K562 (cell line): ENCODE results near the gene ANTXRL. TPM values are rescaled to one million over a fixed set of nuclear protein-coding genes. Genes with fewer than 3 reads are reported as not detected.

ENCODE experiments used
- ATF3 ChIP-seq, 2 experiments: fragments of 450-650 bp in 1 of 2; sonication (generic) in 1 of 2; formaldehyde crosslinking in 1 of 2; IDR thresholded peaks in 1 of 2; conservative IDR thresholded peaks in 1 of 2; 2 replicates each; pipeline versions ENCODE4 v1.6.1 to v1.8.1; 2016 to 2023; ENCODE audit warnings: mild to moderate bottlenecking in 2 of 2, moderate library complexity in 2 of 2, inconsistent platforms in 1 of 2, missing genetic modification reagents in 1 of 2
- HBP1 ChIP-seq: fragments of 450-650 bp; formaldehyde crosslinking; IDR thresholded peaks from 2 replicates; pipeline ENCODE4 v1.4.0; 2022; ENCODE audit warnings: missing genetic modification characterization
- MED1 ChIP-seq: sonication (generic); formaldehyde crosslinking; IDR thresholded peaks from 2 replicates; pipeline ENCODE4 v1.8.1; 2023; ENCODE audit warnings: missing genetic modification reagents, borderline replicate concordance
- SREBF2 ChIP-seq: sonication (generic); formaldehyde crosslinking; IDR thresholded peaks from 2 replicates; pipeline ENCODE4 v1.4.0; 2020; ENCODE audit warnings: mild to moderate bottlenecking, missing genetic modification reagents
- TGIF2 ChIP-seq: sonication (generic); formaldehyde crosslinking; IDR thresholded peaks from 2 replicates; pipeline ENCODE4 v1.8.1; 2022; ENCODE audit warnings: mild to moderate bottlenecking, missing genetic modification reagents, moderate library complexity
- ZC3H8 ChIP-seq: fragments of 450-650 bp; IDR thresholded peaks from 2 replicates; pipeline ENCODE4 v1.6.1; 2017
- polyA plus RNA-seq, 8 experiments: library from polyadenylated mRNA; depleted of rRNA in 4 of 8; stranded (reverse) in 5 of 8; unstranded in 3 of 8; fragments of >200 nt; fragmentation: Nextera tagmentation in 2 of 8; fragmentation: Illumina TruSeq in 1 of 8; extraction: Ambion mirVana in 2 of 8; extraction: Trizol in 1 of 8; gene quantifications; 2 replicates each; pipeline versions ENCODE4 v1.2.1 to v1.2.3, GENCODE V29; 2011 to 2014; ENCODE audit warnings: inconsistent platforms in 1 of 8, missing spikeins in 1 of 8
- total RNA-seq, 7 experiments: library from RNA; depleted of rRNA in 6 of 7; stranded (reverse); fragments of >200 nt in 6 of 7; fragmentation: Illumina TruSeq in 2 of 7; extraction: Trizol in 2 of 7; gene quantifications; 2 replicates each; pipeline versions ENCODE4 v1.2.1 to v1.2.3, GENCODE V29; 2011 to 2021; ENCODE audit warnings: low replicate concordance in 1 of 7
- TF ChIP-seq, protein P1 (sequence below): fragments of 450-650 bp; IDR thresholded peaks from 2 replicates; pipeline ENCODE4 v1.6.1; 2016; ENCODE audit warnings: mild to moderate bottlenecking, moderate library complexity
- TF ChIP-seq, protein P2 (sequence below): fragments of 450-650 bp; formaldehyde crosslinking; IDR thresholded peaks from 2 replicates; pipeline ENCODE4 v1.4.0; 2022; ENCODE audit warnings: missing genetic modification characterization
- TF ChIP-seq, protein P3 (sequence below): fragments of 450-650 bp; formaldehyde crosslinking; conservative IDR thresholded peaks from 2 replicates; pipeline ENCODE4 v1.4.0; 2022; ENCODE audit warnings: mild to moderate bottlenecking, missing genetic modification characterization

ANTXRL gene
- total and polyA plus RNA-seq, 9 of the 15 experiments (the other 6 are each of a cell fraction or from before 2014, with no cell fraction given), result not detected

- TF ChIP-seq, protein P1, sequence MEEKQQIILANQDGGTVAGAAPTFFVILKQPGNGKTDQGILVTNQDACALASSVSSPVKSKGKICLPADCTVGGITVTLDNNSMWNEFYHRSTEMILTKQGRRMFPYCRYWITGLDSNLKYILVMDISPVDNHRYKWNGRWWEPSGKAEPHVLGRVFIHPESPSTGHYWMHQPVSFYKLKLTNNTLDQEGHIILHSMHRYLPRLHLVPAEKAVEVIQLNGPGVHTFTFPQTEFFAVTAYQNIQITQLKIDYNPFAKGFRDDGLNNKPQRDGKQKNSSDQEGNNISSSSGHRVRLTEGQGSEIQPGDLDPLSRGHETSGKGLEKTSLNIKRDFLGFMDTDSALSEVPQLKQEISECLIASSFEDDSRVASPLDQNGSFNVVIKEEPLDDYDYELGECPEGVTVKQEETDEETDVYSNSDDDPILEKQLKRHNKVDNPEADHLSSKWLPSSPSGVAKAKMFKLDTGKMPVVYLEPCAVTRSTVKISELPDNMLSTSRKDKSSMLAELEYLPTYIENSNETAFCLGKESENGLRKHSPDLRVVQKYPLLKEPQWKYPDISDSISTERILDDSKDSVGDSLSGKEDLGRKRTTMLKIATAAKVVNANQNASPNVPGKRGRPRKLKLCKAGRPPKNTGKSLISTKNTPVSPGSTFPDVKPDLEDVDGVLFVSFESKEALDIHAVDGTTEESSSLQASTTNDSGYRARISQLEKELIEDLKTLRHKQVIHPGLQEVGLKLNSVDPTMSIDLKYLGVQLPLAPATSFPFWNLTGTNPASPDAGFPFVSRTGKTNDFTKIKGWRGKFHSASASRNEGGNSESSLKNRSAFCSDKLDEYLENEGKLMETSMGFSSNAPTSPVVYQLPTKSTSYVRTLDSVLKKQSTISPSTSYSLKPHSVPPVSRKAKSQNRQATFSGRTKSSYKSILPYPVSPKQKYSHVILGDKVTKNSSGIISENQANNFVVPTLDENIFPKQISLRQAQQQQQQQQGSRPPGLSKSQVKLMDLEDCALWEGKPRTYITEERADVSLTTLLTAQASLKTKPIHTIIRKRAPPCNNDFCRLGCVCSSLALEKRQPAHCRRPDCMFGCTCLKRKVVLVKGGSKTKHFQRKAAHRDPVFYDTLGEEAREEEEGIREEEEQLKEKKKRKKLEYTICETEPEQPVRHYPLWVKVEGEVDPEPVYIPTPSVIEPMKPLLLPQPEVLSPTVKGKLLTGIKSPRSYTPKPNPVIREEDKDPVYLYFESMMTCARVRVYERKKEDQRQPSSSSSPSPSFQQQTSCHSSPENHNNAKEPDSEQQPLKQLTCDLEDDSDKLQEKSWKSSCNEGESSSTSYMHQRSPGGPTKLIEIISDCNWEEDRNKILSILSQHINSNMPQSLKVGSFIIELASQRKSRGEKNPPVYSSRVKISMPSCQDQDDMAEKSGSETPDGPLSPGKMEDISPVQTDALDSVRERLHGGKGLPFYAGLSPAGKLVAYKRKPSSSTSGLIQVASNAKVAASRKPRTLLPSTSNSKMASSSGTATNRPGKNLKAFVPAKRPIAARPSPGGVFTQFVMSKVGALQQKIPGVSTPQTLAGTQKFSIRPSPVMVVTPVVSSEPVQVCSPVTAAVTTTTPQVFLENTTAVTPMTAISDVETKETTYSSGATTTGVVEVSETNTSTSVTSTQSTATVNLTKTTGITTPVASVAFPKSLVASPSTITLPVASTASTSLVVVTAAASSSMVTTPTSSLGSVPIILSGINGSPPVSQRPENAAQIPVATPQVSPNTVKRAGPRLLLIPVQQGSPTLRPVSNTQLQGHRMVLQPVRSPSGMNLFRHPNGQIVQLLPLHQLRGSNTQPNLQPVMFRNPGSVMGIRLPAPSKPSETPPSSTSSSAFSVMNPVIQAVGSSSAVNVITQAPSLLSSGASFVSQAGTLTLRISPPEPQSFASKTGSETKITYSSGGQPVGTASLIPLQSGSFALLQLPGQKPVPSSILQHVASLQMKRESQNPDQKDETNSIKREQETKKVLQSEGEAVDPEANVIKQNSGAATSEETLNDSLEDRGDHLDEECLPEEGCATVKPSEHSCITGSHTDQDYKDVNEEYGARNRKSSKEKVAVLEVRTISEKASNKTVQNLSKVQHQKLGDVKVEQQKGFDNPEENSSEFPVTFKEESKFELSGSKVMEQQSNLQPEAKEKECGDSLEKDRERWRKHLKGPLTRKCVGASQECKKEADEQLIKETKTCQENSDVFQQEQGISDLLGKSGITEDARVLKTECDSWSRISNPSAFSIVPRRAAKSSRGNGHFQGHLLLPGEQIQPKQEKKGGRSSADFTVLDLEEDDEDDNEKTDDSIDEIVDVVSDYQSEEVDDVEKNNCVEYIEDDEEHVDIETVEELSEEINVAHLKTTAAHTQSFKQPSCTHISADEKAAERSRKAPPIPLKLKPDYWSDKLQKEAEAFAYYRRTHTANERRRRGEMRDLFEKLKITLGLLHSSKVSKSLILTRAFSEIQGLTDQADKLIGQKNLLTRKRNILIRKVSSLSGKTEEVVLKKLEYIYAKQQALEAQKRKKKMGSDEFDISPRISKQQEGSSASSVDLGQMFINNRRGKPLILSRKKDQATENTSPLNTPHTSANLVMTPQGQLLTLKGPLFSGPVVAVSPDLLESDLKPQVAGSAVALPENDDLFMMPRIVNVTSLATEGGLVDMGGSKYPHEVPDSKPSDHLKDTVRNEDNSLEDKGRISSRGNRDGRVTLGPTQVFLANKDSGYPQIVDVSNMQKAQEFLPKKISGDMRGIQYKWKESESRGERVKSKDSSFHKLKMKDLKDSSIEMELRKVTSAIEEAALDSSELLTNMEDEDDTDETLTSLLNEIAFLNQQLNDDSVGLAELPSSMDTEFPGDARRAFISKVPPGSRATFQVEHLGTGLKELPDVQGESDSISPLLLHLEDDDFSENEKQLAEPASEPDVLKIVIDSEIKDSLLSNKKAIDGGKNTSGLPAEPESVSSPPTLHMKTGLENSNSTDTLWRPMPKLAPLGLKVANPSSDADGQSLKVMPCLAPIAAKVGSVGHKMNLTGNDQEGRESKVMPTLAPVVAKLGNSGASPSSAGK, result no peak
- TF ChIP-seq, protein P2, sequence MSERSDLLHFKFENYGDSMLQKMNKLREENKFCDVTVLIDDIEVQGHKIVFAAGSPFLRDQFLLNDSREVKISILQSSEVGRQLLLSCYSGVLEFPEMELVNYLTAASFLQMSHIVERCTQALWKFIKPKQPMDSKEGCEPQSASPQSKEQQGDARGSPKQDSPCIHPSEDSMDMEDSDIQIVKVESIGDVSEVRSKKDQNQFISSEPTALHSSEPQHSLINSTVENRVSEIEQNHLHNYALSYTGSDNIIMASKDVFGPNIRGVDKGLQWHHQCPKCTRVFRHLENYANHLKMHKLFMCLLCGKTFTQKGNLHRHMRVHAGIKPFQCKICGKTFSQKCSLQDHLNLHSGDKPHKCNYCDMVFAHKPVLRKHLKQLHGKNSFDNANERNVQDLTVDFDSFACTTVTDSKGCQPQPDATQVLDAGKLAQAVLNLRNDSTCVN (CRISPR knock-in tag), result 0 out of 2 replicates have a peak, but pooled peaks have one; percentile 75
- TF ChIP-seq SREBF2 (CRISPR knock-in tag) (no peak), ATF3 (IDR thresholded peaks at IDR 0.05) (no peak), ATF3 (CRISPR knock-in tag; conservative IDR thresholded peaks at IDR 0.05) (no peak), HBP1 (CRISPR knock-in tag) (peak; percentile 20), TGIF2 (CRISPR knock-in tag) (no peak), MED1 (CRISPR knock-in tag) (0 out of 2 replicates have a peak, but pooled peaks have one; percentile 9), ZC3H8 (no peak)
- TF ChIP-seq, protein P3, sequence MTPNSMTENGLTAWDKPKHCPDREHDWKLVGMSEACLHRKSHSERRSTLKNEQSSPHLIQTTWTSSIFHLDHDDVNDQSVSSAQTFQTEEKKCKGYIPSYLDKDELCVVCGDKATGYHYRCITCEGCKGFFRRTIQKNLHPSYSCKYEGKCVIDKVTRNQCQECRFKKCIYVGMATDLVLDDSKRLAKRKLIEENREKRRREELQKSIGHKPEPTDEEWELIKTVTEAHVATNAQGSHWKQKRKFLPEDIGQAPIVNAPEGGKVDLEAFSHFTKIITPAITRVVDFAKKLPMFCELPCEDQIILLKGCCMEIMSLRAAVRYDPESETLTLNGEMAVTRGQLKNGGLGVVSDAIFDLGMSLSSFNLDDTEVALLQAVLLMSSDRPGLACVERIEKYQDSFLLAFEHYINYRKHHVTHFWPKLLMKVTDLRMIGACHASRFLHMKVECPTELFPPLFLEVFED (CRISPR knock-in tag), result peak; percentile 67
Observed at GRCh38 chr10:46298477-46299285, 11.9 kb downstream of the ANTXRL start (continued).
